GM18858 (cell line): ENCODE results near the gene VWA3B.
"Not testable (repeated sequence)": the region's sequence is repeated elsewhere in the genome, so short reads cannot be mapped to it uniquely, and the experiment has no call there.

Experiments used
- ATAC-seq: cut with Tn5 transposase; IDR thresholded peaks from one replicate; pipeline ENCODE4 v1.9.1; 2021; ENCODE audit not compliant: unreplicated experiment

VWA3B gene

GRCh38 chr2:98128556-98129109 lies 41.7 kb downstream of the VWA3B start:
- no peak for ATAC-seq

- ATAC-seq: not testable (repeated sequence)
Measured at GRCh38 chr2:98130073-98130472, 43.1 kb downstream of the VWA3B start.

DNA sequence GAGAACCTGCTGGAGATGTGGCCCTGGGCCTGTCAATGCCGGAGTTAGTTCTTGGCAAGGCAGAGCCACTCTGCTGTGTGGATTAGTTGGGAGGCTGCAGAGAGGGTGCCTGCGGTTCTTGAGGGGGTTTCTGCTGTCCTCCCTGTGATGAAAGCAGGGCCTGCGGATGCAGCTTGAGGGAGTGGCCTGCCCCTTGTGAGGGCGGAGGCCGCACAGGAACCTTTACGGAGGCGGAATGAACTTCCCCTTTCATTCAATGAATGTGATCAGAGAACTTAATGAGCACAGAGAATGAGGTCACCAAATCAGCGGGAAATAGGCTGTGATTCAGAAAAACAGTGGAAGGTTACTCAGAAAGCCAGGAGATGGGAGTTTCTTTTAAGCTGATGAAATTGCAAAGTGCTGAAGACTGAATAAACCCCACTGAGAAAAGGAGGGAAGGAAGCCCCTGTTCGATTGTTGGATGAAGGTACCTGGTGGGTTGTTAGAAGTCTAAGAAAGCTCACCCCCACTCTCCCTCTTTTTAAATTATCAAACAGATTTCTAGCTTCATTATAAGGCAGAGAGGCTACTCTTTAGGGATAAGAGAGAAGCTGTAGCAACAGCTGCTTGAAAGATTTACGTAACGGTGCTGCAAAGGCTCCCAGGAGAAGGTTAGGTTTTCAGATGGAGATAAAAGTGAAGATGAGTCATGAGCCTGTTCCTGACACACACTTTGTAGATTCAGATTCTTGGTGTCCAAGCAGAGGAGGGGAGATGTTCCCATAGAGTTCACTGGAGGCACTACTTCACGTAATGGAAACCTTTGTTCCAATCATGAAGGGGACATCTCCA lies 47.4 kb downstream of the VWA3B start:
- peak; percentile 69 for ATAC-seq

DNA sequence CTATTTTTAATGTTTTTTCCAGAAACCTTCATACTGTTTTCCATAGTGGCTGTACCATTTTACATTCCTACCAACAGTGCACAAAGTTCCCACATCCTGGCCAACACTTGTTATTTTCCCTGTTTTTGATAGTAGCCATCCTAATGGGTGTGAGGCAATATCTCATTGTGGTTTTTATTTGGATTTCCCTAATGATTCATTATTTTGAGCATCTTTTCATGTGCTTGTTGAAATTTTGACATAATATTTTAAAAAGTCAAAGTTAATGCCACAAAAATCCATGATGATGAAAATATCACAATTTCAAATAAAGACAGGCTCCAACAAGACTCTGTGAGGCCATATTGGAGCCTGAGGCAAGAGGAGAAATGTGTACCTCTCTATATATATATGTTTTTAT lies 50.2 kb downstream of the VWA3B start:
- ATAC-seq: no peak

DNA sequence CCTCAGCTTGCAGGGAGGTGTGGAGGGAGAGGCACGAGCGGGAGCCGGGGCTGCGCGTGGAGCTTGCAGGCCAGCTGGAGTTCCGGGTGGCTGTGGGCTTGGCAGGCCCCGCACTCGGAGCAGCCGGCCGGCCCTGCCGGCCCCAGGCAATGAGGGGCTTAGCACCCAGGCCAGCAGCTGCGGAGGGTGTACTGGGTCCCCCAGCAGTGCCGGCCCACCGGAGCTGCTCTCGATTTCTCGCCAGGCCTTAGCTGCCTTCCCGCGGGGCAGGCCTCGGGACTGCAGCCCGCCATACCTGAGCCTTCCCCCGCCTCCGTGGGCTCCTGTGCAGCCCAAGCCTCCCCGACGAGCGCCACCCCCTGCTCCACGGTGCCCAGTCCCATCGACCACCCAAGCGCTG lies 52.0 kb downstream of the VWA3B start:
- ATAC-seq: not testable (repeated sequence)

GRCh38 chr2:98140210-98140609 lies 53.2 kb downstream of the VWA3B start:
- no peak for ATAC-seq

- no peak for ATAC-seq
Measured at GRCh38 chr2:98142106-98142791, 55.3 kb downstream of the VWA3B start.

DNA sequence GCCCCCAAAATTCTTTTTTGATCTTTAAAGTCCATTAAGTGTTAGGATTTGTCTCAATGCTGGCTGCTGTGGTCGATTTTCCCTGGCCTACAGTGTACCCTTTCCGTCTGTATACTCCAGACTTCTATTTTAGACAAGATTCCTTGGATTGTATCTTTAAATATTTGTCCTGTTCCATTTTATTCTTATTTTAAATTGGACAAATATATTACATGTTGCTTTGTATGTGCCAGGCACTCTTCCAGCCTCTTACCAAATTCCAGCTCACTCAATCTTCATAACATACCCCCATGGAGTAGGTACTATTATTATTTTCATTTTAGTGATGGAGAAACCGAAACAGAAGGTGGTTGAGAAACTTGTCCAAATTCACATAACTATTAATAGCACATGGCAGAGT lies 58.1 kb downstream of the VWA3B start:
- ATAC-seq: no peak

GRCh38 chr2:98147900-98148299 lies 60.9 kb downstream of the VWA3B start:
- not testable (repeated sequence) for ATAC-seq

DNA sequence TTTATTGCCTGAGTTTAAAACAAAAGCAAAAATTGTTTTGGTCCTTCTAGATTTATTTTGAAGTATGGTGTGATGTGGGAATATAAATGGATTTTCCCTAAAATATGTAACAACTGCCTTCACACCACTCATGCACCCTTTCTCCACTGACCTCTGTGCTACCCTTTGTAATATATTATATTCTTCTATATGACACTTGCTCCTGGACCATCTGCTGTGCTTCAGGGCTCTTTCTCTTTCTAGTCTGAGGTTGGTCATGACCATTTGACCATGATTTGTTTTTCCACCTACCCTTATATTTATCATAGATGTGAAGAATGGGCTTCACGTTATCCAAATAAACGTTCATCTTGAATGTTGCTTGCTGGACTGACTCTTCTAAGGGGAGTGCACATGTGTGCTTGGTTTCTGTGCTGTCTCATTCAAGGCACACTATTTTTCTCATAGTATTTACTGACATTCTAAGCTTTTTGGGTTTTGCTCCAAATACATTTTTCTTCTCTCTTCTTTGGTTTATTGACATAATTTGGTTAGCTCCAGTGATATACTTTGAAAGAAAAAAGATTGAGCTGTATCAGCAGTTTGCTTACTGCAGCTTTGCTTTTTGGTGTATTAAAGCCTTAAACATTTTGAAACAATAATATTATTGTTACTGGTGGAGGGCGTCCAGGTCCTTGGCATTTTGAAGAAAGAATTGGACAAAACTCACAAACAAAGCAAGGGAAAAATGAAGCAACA lies 61.8 kb downstream of the VWA3B start:
- no peak for ATAC-seq

DNA sequence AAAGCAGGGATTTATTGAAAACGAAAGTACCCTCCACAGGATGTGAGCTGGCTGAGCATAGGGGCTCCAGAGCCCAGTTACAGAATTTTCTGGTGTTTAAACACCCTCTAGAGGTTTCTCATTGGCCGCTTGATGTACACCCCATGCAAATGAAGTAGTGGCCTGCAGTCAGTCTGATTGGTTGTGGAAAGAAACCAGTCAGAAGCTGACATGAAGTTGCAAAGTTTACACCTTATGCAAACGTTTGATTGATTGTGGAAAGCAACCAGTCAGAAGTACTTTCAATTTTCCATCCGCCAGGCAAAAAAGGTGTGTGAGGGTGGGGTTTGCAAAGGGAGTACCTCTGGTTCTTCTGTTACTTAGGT lies 62.3 kb downstream of the VWA3B start:
- no peak for ATAC-seq

DNA sequence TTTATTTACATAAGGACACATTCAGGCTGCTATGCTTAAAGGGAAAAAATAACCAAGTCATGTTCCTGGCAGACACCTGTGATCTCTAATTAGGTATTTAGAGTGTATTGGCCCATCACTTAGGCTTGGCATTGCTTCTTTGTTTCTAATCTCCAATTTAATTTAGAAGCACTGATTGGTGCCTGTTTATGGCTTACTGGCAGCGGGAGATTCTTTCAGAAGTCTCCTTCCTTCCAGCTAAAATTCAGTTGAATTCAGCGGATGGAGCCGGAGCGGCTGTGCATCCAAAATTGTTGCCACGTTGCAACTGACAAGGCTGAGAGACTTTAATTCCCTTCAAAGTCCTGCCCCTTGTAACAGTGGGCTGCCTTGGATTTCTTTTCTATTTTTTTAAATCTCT lies 66.5 kb downstream of the VWA3B start:
- ATAC-seq: no peak

GRCh38 chr2:98155291-98155690 lies 68.3 kb downstream of the VWA3B start:
- ATAC-seq: no peak

GRCh38 chr2:98155716-98156115 lies 68.7 kb downstream of the VWA3B start:
- no peak for ATAC-seq

GRCh38 chr2:98156304-98156703 lies 69.3 kb downstream of the VWA3B start:
- no peak for ATAC-seq

DNA sequence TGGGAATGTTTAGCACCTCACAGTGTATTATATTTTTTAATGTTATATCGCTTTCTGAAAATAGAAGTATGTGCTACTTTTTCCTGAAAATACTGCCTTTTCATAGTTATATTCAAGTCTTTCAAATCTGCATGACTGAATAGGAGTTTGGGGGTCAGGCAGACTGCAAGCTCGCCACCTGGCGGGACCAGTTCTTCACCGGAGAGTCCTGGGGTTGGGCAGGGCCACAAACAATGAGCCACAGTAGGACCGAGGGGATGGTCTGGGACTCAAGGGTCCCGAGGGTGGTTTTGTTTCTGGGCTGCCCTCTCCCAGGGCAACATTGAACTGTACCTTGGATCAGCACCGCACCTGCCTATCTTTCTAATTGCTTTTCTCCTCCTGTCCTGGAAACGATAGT lies 70.6 kb downstream of the VWA3B start:
- ATAC-seq: no peak

DNA sequence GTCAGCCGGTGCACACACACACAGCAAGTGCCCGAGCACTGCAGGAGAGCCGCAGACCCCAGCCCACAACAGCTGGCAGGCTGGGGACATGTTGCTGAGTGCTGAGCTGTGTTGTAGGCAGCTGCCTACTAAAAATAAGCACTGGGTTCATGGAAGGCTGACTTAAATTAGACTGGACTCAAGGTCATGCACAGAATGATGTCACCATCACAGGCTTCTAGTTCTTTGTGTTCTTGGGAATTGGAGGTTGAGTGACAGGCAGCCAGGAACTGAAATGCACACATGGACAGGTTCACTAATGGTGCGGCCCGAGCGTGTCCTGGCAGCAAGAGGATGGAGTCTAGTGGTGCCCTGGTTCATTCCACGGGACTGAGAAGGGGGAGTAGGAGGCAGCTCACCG lies 71.3 kb downstream of the VWA3B start:
- ATAC-seq: no peak

- no peak for ATAC-seq
Measured at GRCh38 chr2:98160554-98160953, 73.6 kb downstream of the VWA3B start.

DNA sequence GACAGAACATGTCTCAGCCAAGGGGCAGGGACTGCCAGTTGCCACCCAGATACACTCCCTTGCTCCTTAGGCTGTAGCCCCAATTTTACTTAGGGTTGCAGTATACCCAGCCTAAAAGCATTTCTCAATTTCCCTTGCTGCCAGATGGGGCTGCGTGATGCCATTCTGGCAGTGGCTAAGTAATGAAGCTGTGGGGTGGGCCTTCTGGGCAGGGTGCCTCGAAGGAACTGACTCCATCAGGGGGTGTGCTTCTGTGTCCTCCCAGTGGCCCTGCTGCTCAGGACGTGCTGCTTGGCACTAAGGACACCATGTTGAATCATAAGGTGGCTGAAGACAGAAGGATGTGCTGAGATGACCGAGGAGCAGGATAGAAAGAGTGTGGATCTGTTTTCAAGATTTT lies 74.2 kb downstream of the VWA3B start:
- ATAC-seq: no peak

- ATAC-seq: no peak
Measured at GRCh38 chr2:98164256-98164655, 77.3 kb downstream of the VWA3B start.

GRCh38 chr2:98165516-98166071 lies 78.6 kb downstream of the VWA3B start:
- no peak for ATAC-seq
